ENCODE measurements around the gene TRABD2B.

The TRABD2B gene

DNA sequence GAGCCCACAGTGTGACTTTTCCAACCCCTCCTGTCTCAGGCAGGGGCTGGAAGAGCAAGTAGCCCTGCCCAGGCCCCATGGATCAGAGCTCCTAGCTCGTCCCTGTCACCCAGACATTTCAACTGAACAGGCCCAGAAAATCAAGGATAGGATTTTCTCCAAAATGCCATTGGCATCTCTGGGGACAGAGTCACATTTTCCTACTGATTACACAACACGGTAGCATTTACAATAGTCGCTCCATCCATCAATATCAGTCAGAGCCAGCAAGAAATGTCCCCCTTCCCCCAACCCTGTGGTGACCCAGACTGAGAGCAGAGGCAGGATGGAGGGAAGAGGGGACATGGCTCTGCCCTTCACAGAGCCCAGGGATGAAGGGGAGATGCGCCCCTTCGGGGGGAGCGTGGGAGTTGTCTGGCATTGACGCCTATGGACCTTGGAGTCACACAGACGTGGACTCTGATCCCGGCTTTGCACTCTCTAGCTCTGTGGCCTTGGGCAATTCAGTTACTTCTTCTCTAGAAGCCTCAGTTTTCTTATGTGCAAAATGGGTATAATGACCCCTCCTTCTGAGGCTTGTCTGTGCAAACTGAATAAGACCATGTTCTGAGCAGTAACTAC, 283.7 kb downstream of the TRABD2B start:
- FAIRE-seq (no peak), DNase-seq (ENCODE audit: insufficient read length, low spot score) (no peak)
- TF ChIP-seq, protein P1, sequence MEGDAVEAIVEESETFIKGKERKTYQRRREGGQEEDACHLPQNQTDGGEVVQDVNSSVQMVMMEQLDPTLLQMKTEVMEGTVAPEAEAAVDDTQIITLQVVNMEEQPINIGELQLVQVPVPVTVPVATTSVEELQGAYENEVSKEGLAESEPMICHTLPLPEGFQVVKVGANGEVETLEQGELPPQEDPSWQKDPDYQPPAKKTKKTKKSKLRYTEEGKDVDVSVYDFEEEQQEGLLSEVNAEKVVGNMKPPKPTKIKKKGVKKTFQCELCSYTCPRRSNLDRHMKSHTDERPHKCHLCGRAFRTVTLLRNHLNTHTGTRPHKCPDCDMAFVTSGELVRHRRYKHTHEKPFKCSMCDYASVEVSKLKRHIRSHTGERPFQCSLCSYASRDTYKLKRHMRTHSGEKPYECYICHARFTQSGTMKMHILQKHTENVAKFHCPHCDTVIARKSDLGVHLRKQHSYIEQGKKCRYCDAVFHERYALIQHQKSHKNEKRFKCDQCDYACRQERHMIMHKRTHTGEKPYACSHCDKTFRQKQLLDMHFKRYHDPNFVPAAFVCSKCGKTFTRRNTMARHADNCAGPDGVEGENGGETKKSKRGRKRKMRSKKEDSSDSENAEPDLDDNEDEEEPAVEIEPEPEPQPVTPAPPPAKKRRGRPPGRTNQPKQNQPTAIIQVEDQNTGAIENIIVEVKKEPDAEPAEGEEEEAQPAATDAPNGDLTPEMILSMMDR (IDR thresholded peaks at IDR 0.05; ENCODE audit: insufficient read depth, missing control alignments) = no peak

DNA sequence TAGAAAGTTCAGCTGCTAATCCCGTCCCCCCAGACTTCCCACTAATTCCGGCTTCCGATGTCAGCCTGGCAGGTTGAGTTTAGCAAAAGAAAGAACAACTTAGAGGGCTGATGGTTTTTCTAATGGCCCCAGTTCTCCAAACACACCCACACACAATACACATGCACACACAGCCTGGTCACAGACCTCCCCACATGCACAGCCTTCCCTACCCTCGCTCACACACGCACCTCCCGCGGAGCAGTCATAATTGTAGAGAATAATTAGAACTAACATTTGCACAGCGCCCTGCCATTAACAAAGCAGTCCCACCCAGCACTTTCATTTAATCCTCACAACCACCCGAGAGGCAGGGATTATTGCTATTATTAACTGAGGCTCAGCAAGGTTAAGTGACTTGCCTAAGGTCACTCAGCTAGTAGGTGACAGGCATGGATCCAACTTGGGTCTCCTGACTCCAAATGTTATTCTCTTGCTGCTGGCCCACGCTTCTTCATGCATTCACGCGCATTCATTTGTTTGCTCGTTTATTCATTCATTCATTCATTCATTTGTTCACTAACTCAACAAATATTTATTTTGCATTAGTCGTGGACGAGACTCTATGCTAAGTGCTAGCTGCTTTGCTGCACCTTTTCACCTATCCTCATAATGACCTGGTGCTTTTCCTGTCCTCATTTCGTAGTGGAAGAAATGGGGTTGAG, 284.4 kb downstream of the TRABD2B start:
- DNase-seq (ENCODE audit: insufficient read length, low spot score) = no peak
- TF ChIP-seq, protein P1 (IDR thresholded peaks at IDR 0.05; ENCODE audit: insufficient read depth, missing control alignments) = no peak
- FAIRE-seq = no peak

DNA sequence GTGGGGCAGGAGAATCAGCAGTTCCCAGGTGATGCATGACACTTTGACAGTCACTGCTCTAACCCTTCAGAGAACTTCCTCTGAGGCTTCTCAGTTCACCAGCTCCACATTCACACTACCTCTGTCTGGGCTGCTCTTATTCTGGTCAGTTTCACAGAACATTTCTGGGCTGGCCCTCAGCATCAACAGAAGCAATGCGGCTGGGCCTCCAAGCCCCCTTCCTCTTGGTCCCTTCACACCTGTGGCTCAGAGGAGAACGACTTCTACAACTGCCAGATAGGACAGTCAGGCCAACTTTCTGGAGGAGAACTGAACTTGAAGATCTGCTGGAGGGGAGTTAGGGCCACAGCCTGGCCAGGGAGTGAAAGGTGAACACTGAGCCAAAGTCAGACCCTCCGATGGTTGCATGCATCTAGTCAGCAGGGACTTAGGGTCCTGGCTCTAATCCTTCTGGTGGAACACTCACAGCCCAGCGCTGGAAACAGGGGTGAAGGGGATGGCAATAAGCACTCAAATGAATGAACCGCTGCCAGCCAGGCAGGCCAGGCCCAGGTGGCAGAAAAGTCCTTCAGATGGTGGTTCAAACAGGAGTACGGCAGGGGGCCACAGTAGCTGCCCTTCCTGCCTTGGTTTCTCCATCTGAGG, 285.2 kb downstream of the TRABD2B start:
- FAIRE-seq (no peak), DNase-seq (ENCODE audit: insufficient read length, low spot score) (no peak)

DNA sequence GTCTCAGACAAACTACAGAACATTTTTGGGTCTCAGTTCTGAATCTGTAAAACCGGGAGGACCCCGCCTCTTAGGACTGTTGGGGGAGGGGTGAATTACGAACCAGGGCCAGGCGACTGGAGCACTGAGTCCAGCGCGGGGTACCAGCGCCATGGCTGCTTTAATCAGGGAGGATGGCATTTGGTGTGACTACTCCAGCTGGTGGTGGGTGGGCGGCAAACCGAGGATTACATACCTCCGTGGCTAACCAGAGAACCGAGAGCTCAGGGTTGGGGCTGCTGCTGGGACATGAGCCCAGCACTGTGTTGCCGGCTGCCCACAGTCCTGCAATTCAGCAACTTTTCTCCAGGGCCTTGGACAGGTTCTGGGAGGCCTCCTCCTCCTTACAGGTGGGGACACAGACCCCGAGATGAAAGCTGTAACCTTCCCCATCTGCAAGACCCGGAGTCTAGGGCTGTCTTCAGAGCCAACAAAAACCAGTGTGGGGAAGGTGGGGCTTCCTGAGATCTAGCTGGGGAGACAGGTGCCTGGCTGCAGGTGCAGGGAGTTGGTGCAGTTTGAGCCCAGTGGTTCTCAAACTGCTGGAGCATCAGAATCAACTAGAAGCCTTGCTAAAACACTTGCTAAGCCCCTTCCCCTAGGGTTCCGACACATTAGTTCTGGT, 285.9 kb downstream of the TRABD2B start:
- no peak for FAIRE-seq
- TF ChIP-seq, protein P1 (IDR thresholded peaks at IDR 0.05; ENCODE audit: insufficient read depth, missing control alignments) = no peak
- DNase-seq (ENCODE audit: insufficient read length, low spot score) = no peak

More for the DNA sequence above, 285.2 kb downstream of the TRABD2B start:
- TF ChIP-seq, protein P1 (IDR thresholded peaks at IDR 0.05; ENCODE audit: insufficient read depth, missing control alignments) = no peak

Measured in D721Med (cell line).